Ureter (tissue), 1 donor: Measurements from ENCODE around the gene SUSD3. TPM values are rescaled to one million over a fixed set of nuclear protein-coding genes. Genes with fewer than 3 reads are reported as not detected.

Source experiments
- DNase-seq: peaks from one replicate; pipeline ENCODE4 v3.0.0-alpha.2; 2020; ENCODE audit warnings: low spot score
- total RNA-seq: library from RNA; stranded (reverse); gene quantifications from one replicate; pipeline ENCODE4 v1.2.4, GENCODE V29; 2023
- donor health status: DM: yes; HTN: yes; CAD: no.

The SUSD3 gene
- total RNA-seq, 1 donor from 2014 or later, result 3.0 TPM

DNA sequence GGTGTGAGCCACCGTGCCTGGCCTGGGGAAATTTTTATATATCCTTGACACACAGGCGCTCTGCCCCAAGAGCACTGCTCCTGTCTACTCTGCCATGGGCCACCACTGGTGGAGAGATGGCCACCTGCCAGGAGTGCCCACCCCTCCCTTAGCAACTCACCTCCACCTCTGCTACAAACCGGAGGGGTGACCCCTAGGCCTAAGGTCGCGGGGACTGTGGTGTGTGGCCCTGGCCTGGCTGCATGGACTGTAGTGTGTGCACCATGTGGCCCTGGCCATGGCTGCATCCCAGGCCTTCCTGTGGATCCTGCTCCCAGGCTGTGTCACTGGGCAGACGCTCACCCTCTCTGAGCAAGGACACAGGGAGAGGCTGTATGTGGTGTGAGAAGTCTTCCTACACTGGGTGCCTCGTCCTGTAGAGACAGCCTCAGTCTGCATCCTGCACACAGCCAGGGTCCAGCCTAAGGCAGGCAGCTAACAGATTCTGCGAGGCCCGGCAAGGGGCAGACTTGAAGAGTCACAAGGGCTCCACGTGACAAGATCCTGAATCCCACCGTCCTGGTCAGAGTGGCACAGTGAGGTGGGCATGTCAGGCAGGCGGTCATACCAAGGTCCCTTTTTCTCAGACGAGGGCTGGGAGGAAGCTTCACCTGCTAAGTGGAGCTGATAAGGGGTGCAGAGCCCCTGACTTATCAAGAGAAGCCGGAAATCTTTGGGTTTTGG lies 65.2 kb downstream of the SUSD3 start:
- DNase-seq, result peak; percentile 41

GRCh38 chr9:93124793-93125192 lies 66.3 kb downstream of the SUSD3 start:
- DNase-seq, result peak; percentile 40

DNA sequence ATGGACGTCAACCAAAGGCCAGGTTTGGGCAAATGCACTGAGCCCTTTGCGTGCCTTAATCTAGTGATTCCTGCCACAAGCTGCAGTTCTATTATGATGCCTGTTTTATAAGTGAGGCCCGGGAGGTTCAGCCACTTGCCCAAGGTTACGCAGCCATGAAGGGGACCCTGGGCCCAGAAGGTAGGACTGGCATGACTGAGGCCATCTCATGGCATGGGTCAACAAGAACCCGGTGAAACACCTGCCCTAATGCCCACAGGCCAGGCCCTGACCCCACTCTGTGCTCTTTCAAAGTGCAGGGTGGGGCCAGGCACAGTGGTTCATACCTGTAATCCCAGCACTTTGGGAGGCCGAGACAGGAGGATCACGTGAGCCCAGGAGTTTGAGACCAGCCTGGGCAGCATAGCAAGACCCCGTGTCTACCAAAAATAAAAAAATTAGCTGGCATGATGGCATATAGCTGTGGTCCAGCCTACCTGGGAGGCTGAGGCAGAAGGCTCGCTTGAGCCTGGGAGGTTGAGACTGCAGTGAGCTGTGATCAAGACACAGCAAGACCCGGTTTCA lies 66.9 kb downstream of the SUSD3 start:
- DNase-seq, result peak; percentile 36

DNA sequence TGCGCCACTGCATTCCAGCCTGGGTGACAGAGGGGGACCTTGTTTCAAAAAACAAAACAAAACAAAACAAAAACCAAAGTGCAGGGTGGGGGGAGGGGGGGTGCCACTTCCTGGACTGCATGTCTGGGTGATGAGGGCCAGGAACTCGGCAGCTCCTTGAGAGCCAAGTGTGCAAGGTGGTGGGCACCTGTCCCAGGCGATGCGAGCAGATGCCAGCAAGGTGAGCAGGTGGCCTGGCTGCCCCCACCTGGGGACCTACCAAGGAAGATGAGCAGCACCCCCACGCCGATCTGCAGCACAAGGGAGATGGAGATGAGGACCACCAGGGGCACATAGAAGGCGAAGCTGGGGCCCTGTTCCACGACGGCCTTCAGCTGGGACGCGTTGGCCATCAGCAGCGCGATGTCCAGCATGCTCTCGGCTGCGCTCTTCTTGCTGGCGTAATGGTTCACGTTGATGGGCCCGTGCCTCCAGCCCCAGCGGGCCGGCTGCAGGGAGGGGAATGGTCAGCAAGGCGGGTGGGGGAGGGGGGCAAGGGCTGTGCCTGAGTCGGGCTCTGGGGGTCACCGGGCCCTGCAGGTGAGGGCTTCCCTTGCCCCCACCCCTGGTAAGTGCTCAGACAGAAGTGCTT lies 67.8 kb downstream of the SUSD3 start:
- peak; percentile 42 for DNase-seq

- peak; percentile 70 for DNase-seq
Observed at GRCh38 chr9:93126825-93127368, 68.4 kb downstream of the SUSD3 start.

DNA sequence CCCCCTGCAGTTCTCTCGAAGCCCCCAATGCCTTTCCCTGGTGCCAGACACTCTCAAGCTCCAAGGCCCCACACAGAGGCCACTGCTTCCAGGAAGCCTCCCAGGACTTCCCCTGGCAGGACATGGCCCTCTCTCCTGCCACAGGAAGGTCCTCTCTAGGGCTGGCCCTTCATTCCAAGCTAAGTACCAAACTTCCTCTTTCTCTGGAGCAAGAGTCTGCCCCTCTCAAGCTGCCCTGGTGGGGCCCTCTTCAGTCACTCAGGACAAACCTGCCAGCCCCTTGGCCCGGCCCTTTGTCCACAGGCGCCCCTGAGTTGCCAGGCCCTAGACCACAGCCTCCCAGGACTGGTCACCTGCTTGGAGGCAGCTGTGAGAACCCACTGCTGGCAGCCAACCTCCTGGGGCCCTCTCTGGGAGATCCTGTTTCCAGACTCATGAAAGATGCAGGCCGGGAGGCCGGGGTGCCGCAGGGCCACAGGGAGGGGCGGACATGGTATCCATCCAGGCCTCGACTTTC lies 69.0 kb downstream of the SUSD3 start:
- no peak for DNase-seq

GRCh38 chr9:93128011-93128714 lies 69.7 kb downstream of the SUSD3 start:
- DNase-seq, result no peak

GRCh38 chr9:93128715-93129224 lies 70.3 kb downstream of the SUSD3 start:
- no peak for DNase-seq

DNA sequence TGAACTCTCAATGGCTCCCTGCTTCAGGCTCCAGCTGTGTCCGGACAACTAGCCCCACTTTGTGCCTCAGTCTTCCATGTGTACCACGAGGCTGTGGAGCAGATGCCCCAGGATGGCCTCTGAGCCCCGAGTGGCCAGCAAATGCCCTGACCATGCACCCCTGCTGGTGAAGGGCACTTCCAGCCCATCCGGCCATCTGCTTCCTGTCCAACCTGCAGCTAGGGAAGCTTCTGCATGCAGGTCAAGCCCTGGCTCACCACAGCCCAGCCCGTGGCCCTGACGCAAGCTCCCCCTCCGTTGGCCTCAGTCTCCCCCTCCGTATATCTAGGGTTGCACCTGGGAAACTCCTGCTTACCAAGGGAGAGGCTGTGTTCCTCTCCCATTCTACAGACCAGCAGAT lies 70.8 kb downstream of the SUSD3 start:
- no peak for DNase-seq

- no peak for DNase-seq
Observed at GRCh38 chr9:93129691-93130500, 71.4 kb downstream of the SUSD3 start.

DNA sequence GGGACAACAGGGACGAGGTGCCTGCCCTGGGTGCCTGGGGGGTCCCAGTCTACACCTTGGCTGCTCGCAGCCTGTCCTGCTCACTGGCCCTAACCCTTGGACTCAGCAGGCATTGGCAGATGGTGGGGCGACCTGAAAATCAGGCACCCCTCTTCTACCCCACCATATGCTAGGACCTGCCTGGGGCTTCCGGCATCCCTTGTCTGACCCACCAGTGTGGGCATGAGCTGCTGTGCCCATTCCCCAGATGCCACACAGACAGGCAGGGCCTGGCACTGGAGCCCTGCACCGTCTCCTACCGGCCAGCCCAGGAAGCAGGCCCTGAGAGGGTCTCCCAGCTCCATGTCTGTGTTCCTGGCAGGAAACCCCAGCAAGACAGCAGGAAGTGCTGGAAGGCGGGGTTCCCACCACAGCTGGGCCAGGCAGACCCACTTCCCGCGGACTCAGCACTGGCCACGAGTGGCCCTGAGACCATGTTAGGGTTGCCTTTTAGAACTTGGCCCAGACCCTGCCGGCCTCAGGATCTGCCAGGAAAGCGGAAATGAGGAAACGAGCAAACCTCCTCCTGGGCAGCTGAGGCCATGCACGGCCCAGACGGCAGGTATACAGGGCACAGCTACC lies 72.5 kb downstream of the SUSD3 start:
- DNase-seq, result no peak

DNA sequence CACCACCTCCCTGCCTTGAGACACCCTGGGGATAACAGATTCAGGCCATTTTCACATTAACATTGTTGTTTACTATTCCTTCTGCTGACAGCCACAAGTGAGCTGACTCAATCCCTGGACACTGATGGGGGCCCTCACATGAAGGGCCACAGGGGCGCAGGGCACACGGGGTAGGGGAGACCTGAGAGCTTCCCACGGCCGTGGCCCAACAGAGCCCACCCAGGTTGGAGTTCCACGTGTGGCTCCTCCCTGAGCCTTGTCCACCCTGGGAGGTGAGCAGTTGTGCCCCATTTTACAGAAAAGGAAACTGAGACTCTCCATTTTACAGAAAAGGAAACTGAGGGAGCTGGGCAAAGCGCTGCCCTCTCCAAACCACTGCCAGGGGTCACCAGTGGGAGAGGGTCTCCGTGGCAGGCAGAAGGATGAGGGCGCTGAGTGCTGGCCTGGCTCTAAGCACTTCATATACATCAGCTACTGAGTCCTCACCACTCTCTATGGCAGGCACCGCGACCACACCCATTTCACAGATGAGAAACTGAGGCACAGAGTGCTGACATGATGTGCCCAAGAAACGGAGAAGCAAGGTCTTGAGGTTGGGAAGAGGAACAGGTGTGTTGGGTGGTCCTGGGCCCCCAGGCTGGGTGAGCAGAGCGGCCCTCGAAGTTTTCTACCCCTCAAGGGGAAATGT lies 73.2 kb downstream of the SUSD3 start:
- DNase-seq, result no peak

DNA sequence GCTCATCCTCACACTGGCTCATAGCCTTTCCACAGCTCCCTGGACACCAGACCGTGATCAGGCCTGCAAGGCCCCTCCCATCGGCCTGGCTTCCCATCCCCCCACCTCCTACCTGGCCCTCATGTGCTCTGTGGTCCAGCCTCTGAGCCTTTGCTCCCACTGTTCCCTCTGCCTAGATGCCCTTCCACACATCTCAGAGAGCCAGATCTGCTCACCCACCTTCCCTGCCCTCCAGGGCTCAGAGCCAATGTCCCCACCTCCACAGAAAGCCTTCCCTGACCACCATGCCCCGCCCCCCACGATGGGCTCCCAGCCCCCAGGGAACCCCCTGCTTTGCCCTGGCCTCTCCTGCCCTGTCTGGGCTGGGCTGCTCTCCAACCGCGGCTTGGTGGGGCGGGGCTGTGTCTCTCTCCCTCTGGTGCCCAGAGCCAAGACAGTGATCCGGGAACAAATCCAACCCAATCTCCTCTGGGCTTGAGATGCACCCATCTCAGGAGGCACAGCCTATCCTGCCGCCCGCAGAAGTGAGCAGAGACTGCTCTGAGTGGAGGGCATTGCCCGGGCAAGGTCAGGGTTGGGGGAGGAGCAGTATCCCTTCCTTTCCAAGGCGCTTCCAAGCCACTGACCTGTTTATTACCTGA lies 73.9 kb downstream of the SUSD3 start:
- peak; percentile 71 for DNase-seq

DNA sequence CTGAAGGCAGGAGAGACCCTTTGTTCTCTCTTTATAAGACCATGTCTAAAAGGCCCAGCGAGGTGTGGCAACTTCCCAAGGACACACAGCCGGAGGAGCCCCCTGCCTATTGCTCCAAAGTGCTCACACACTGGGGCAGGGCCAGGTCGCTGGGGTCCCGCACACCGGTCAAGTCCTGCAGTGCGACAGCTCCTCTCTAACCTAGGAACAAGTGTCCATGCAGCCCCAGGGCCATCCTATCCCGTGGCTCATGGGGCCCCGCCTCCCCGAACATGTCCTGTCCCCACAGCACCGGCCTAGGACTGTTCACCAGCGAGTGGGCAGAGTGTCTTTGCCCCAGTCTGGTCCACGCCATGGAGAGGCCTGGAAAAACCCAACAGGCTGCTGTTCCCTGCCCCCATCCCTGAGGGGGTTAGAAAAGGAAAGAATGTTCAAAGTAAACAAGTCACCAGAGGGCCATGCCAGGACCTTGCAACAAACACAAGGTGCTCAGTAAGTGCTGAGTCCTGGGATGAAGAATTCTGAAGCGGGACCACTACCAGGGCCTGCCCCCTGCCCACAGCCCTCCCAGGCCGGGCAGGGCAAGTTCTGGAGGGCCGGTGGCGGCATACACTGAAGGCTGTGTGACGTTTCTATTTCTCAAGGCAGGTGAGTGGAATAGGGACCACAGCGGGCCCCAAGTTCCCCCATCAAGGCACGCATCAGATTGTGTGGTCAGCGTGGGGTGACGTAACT lies 74.6 kb downstream of the SUSD3 start:
- peak; percentile 59 for DNase-seq

GRCh38 chr9:93133681-93134014 lies 75.1 kb downstream of the SUSD3 start:
- peak; percentile 75 for DNase-seq

DNA sequence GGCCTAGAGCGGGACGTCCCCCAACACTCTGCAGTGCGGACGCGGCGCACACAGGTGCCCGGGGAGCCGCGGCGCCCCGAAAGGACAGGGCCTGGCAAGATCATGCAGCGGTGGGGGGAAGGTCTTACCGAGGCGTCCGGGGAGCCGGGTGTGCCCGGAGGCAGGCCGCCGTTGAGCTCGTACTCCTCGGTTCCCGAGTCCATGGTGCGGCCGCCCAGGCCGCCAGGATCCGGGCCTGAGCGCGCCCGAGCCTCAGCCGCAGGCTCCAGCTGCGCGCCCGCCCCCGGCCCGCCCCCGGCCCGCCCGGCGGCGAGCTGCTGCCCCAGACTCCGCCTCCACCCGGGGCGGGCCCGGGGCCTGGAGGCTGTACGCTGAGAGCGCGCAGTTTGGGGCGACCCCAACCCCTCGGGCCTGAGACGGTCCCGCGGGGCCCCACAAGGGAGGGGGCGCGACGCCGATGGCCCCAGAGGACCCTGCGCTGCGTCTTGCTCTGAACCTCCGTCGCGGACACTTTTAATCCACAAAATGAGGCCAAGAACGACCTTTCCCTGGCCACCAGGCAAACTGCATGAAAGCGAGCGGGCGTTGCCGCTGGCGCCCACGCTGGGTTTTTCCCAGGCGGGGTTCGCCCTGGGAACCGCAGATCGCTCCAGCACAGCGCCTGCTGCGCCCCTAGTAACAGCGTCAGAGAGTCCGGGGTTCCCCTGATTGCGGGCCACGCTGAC lies 75.7 kb downstream of the SUSD3 start, which contains the start of gene NINJ1:
Gene NINJ1 (minus strand): TSS at position 237 of the 725 bp plus-strand sequence. CDS start 34 bp downstream, at position 203.
- peak; percentile 70 for DNase-seq
